C4-2B (cell line): Measurements from ENCODE around the gene ARID3C.

Source experiments
- H3K27ac ChIP-seq: fragments of 450-650 bp; 2 replicates; pipeline ENCODE4 v1.5.1; 2017
- ZFX ChIP-seq: fragments of 450-650 bp; IDR thresholded peaks from 2 replicates; pipeline ENCODE4 v1.6.1; 2017
- TF ChIP-seq, protein P1 (sequence below): fragments of 450-650 bp; conservative IDR thresholded peaks from 2 replicates; pipeline ENCODE4 v1.5.1; 2017; ENCODE audit warnings: mild to moderate bottlenecking

ARID3C gene

DNA sequence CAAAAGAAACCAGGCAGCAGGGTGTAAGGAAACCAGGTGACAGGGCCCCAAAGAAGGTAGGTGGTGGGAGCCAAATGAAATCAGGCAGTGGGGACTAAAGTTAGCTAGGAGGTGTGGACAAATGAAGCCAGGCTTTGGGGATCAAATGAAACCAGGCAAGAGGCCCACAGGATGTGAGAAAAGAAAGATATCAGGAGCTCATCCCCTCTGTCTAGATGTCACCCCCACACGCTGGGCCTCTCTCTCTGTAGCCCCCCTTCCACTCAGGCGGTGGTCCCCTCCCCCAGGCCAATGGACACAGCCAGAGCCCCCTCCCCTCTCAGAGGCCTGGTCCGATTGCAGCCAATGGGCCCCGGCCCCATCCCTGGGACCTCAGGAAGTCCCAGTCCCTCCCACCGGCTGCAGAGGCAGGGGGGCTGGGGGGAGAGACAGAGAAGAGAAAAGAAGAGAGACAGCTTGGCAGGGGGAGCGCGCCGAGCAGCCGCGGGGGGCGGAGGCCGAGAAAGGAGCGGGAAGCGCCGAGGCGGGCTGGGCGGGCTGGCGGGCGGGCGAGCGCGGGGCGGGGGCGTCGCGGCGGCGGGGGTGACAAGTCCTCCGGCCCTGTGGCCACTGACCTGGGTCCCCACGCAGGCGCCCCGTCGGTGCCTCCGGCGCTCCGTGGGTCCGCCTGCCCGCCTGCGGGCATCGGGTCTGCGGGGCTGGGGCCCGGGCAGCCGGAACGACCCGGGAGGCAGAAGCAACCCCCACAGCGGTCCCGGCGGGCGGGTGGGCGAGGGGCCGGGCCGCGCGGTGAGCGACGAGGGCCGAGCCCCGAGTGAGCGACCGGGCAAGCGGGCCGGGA is 51.2 kb downstream of the ARID3C start:
- no peak overlapping the region for H3K27ac ChIP-seq
- no peak for TF ChIP-seq ZFX
- TF ChIP-seq, protein P1, sequence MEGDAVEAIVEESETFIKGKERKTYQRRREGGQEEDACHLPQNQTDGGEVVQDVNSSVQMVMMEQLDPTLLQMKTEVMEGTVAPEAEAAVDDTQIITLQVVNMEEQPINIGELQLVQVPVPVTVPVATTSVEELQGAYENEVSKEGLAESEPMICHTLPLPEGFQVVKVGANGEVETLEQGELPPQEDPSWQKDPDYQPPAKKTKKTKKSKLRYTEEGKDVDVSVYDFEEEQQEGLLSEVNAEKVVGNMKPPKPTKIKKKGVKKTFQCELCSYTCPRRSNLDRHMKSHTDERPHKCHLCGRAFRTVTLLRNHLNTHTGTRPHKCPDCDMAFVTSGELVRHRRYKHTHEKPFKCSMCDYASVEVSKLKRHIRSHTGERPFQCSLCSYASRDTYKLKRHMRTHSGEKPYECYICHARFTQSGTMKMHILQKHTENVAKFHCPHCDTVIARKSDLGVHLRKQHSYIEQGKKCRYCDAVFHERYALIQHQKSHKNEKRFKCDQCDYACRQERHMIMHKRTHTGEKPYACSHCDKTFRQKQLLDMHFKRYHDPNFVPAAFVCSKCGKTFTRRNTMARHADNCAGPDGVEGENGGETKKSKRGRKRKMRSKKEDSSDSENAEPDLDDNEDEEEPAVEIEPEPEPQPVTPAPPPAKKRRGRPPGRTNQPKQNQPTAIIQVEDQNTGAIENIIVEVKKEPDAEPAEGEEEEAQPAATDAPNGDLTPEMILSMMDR = no peak

DNA sequence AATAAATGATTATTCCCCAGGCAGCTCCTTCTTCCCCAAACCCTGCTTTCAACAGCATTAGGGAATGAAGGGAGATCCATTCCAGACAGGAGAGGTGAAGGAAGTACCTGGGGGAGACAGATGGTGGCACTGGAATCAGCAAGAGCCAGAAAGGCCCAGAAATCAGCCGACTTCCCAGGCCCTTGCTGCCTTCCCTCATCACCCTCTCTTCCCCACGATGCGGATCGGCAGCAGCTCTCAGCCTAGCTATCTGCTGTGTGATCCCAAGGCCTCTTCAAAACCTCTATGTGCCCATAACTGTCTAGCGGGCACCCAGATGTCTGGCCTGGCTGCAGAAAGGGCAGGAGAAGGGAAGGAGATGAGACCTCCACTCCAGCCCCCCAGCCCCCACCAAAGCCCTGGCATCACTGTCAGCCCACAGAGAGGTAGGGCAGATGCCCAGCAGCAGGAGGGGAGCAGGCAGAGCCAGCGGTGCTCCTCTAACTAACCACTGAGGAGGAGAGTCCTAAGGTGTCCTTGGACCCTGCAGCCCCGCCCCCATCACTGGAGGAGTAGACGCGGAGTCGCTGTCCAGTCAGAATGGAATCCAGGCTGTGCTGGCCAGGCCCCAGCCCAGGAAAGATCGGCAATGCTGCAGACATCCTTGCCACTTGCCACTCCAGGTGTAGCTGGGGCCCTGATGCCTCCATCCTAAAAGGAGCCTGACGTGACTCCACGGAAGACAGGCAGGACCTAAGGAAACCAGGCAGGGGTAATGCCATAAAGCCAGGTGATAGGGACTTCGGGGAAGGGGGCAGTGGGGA is 52.1 kb downstream of the ARID3C start:
- H3K27ac ChIP-seq = no peak overlapping the region
- TF ChIP-seq, protein P1 = no peak
- TF ChIP-seq ZFX = no peak

DNA sequence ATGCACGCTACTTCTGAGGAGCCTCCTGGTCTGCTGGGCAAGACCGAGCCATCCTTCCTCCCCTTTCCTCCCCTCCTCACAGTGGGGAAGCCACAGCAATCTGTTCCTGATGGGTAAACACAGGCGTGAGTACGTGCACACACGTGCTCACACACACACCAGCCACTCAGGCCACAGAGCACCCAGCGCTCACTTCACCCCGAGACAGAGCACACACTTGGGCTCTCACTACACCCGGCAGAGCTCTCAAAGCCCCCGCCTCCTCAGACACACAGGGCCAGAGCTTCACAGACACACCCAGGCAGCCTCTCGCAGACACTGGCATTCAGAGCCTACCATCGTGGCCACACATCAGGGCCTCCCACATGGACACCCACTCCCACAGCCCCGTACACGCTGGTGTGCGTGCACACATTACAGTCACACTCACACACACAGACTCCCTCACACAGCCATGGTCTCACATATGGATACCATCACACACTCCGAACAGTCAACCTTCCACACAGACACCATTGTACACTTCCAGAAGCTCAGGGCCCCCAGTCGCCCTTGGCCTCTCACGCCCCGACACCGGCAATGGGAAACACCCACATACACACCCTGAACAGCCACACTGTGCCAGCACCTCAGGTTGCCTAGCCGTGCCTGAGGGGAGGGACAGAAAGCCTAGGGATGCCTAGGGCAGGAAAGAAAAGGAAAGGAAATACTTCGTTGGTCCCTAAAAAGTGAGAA is 52.8 kb downstream of the ARID3C start:
- no peak overlapping the region for H3K27ac ChIP-seq
- no peak for TF ChIP-seq ZFX
- TF ChIP-seq, protein P1 = no peak

DNA sequence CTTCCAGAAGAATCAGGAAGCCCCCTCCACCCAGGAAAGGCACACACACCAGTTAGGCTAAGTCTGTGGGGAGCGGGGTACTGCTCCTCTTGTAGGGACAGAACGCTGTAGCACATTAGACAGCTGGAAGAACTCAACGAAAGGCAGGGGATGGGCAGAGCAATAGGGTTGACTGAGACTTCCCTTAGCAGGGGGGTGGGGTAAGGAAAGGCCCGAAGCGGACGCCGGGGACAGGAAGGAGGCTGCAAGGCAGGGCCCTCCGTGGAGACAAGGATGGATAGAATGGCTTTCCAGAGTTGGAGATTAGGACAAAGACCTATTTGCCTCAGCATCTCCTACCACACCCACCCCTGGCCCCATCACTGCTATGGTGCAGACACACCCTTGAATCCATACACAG is 53.6 kb downstream of the ARID3C start:
- no peak for TF ChIP-seq ZFX

DNA sequence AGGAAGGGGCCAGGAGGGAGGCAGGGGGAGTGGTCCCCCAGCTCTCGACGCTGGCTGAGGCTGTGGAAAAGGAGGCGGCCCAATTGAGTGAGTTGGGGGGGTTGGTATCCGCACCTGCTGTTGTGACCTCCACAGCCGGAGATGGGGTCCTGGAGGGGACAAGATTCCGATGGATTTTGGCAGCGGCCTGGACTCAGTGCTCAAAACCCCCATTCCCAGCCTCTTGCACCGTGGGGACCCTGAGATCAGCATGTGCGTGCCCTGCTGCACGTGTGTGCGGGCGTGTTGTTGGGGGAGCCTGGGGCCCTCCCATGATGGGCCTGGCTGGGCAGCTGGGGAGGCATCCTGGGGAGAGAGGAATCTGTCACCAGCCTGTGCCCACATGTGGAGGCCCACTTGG is 54.3 kb downstream of the ARID3C start:
- TF ChIP-seq, protein P1 = no peak
- TF ChIP-seq ZFX = no peak
- no peak overlapping the region for H3K27ac ChIP-seq

More for the DNA sequence above, 53.6 kb downstream of the ARID3C start:
- H3K27ac ChIP-seq = no peak overlapping the region

DNA sequence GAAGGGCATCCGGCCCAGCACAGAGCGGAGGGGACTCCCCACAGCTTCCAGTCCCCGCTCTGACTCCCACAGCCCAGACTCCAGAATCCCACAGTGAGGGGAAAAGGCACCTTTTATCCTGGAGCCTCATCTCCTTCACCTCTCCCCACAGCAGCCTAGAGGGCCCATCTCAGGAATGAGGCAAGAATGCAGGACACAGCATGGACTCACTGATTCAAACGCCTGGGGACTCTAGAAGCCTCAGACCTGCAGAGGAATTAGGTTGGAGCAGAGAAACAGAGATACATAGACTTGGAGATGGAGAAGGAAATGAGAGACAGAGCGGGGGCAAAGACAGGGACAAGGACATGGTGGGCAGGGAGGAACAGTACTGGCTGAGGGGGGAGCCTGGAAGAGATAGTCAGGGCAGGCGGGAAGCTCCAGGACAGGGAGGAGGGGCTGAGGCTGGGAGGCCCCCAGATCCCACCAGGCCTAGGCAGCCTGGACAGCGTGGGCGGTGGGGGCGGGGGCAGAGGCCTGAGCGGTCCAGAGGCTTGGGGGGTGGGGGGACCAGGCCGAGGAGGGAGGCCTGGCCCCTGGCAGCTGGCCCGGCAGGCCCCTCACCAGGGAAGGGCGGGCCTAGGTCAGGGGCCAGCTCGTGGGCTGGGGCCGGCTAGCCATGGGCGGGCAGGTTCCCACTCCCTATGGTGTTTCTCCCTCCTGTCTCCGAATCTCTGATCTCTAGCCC is 55.1 kb downstream of the ARID3C start:
- TF ChIP-seq, protein P1 = no peak
- TF ChIP-seq ZFX = no peak
- no peak overlapping the region for H3K27ac ChIP-seq

DNA sequence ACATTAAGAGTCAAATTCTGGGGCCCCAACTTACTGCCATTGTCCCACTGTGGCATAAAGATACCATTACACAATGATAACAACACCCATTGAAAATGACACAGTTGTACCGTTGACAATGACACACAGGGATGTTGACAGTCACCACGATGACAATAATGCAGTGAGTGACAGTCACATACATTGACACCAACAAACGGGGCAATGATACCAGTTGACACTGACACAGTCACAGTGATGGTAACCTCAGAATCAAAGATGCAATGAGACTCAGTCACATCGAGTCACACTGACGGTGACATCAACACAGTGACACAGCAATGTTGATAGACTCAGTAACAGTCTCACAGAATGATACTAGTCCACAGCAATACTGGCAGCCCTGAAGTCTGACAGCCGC is 56.2 kb downstream of the ARID3C start:
- no peak overlapping the region for H3K27ac ChIP-seq
- TF ChIP-seq ZFX = no peak
